ENCODE results near the gene ABCC11. TPM values are rescaled to one million over a fixed set of nuclear protein-coding genes. Genes with fewer than 3 reads are reported as not detected.

Gene ABCC11
- total and polyA plus RNA-seq, 2 of the 13 experiments (the other 11 are each of a cell fraction or from before 2014, with no cell fraction given): 1.0 to 1.4 TPM

GRCh38 chr16:48244080-48244862 lies 3.1 kb downstream of the ABCC11 start, which contains the start of gene LONP2 (continued):
- TF ChIP-seq HINFP (CRISPR knock-in tag; IDR thresholded peaks at IDR 0.05; ENCODE audit: low read depth): peak; percentile 76; the same call in 1 of the 2 replicates
- peak; percentile 86 for TF ChIP-seq PITX1 (CRISPR knock-in tag; IDR thresholded peaks at IDR 0.05)
- TF ChIP-seq PAWR (CRISPR knock-in tag; IDR thresholded peaks at IDR 0.05; ENCODE audit: borderline replicate concordance): no peak
- peak; percentile 86; the same call in 1 of the 2 replicates for TF ChIP-seq ZNF619 (CRISPR knock-in tag; IDR thresholded peaks at IDR 0.05)
- TF ChIP-seq BRD4 (CRISPR knock-in tag; IDR thresholded peaks at IDR 0.05): peak; percentile 94
- no peak; the same call in 1 of the 2 replicates for TF ChIP-seq ZNF784 (CRISPR knock-in tag; IDR thresholded peaks at IDR 0.05; ENCODE audit: borderline replicate concordance)
- TF ChIP-seq SP4 (CRISPR knock-in tag; IDR thresholded peaks at IDR 0.05): peak; percentile 81
- TF ChIP-seq DZIP1 (CRISPR knock-in tag; IDR thresholded peaks at IDR 0.05): peak; percentile 76; the same call in 1 of the 2 replicates
- TF ChIP-seq ZNF839 (CRISPR knock-in tag; IDR thresholded peaks at IDR 0.05; ENCODE audit: borderline replicate concordance): peak; percentile 48; the same call in 1 of the 2 replicates
- peak; percentile 36 for TF ChIP-seq CTCF (CRISPR knock-in tag; IDR thresholded peaks at IDR 0.05)
- no peak for TF ChIP-seq GATA4 (IDR thresholded peaks at IDR 0.05; ENCODE audit: borderline replicate concordance, low read depth)
- peak; percentile 69 for TF ChIP-seq U2AF1 (optimal IDR thresholded peaks at IDR 0.05; ENCODE audit: low read depth, low read length)
- TF ChIP-seq IRF1 (CRISPR knock-in tag; IDR thresholded peaks at IDR 0.05; ENCODE audit: low read depth): no peak
- no peak; the same call in 1 of the 2 replicates for TF ChIP-seq ZBTB10 (CRISPR knock-in tag; IDR thresholded peaks at IDR 0.05; ENCODE audit: borderline replicate concordance)
- TF ChIP-seq ZSCAN20 (CRISPR knock-in tag; IDR thresholded peaks at IDR 0.05; ENCODE audit: borderline replicate concordance): peak; percentile 79; the same call in 1 of the 2 replicates

All from HepG2 (cell line).